HG02981 (cell line): Measurements from ENCODE around the gene PHACTR2.

Experiments
- ATAC-seq: cut with Tn5 transposase; IDR thresholded peaks from one replicate; pipeline ENCODE4 v1.9.1; 2021; ENCODE audit warnings: mild to moderate bottlenecking, moderate library complexity; ENCODE audit not compliant: unreplicated experiment

The PHACTR2 gene

GRCh38 chr6:143802833-143803565, 125.2 kb downstream of the PHACTR2 start:
- ATAC-seq = no peak

GRCh38 chr6:143803769-143804568, 126.2 kb downstream of the PHACTR2 start:
- no peak for ATAC-seq

DNA sequence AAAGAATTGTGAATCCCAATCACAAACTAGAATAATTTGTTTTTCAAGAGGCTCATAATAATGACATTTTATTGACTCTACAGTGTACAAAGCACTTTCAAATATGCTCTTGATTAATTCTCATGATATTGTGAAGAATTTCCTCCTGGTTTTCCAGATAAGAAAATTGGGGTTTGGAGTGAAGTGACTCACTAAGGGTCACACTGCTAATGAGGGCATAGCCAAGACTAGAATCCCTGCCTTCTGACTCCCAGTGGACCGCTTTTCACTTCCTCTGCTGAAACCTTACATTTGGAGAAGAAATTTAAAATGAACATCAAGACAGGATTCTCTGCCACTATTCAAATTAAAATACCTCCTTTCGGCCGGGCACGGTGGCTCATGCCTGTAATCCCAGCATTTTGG, 127.1 kb downstream of the PHACTR2 start:
- ATAC-seq = no peak

- ATAC-seq = no peak
These were observed 128.7 kb downstream of the PHACTR2 start for GRCh38 chr6:143806282-143807102.

DNA sequence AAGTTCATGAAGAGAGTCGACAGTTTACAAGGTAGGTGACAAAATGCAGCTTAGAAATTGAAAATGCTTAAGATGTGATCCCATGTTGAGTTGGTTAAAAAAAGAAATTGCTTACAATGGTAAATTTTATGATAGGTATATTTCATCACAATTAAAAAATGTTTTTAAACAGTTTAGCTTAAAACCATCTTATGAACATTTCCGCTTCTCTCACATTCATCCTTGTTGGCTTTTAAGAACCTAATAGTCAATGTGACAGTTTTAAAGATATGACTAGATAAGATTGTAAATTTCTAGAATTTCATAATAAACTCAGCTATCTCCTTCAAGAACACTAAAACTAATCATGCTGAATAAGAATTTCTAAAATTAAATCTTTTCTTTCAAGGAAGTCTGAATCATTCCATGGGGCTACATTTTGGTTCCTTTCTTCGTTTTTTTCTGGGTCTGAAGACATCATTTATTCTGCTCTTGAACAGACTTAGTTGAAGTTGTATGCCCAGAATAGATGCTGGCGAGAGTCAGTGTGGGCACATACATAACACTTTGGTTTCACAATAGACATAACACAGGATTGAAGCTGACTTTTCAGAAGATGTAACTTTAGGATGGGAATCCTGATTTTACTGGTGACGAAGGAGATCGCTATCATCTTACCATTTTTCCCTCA, 129.5 kb downstream of the PHACTR2 start:
- ATAC-seq = no peak

GRCh38 chr6:143810745-143811144, 133.0 kb downstream of the PHACTR2 start:
- ATAC-seq = no peak

DNA sequence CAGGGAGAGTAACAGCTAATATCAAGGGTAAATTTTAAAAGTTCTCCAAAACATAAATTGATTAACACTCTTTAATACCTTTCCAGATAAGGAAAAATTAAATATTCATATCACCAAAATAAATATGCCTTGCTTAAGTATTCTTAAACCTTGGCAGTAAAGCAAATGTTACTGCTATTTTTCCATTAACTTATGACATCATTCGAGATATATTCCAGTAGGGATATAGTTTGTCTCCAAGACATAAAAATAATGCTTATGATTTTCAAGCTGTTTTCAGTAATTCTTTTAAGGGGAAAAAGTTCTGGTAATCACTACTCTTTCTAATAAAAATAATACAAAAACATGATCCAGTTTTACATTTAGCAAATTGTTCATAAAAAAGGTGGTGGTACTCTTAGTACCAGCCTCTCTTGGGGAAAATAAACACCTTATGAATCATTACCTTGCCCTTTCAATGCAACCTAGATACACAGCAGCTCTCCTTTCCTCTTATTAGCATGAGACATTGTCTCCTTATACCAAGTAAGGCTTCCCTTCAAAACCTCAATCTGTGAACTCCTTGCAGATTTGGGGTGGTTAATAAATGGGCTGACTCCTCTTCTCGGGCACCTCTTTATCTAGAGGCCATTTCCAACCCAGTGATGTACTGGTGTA, 133.9 kb downstream of the PHACTR2 start:
- no peak for ATAC-seq

DNA sequence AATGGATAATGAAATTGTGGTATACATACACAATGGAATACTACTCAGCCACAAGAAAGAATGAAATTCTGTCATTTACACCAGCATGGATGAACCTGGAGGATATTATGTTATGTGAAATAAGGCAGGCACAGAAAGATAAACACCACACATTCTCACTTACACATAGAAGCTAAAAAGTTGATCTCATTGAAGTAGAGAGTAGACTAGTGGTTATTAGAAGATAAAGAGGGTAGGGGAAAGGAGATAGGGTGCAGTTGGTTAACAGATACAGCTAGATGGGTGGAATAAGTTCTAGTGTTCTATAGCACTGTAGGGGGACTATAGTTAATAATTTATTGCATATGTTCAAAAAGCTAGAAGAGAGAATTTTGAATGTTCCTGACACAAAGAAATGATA, 139.9 kb downstream of the PHACTR2 start:
- ATAC-seq = no peak

- ATAC-seq = no peak
These were observed 143.6 kb downstream of the PHACTR2 start for GRCh38 chr6:143821359-143821758.

- ATAC-seq = no peak
These were observed 144.8 kb downstream of the PHACTR2 start for GRCh38 chr6:143822584-143823024.

- ATAC-seq = no peak
These were observed 145.8 kb downstream of the PHACTR2 start for GRCh38 chr6:143823548-143823947.

DNA sequence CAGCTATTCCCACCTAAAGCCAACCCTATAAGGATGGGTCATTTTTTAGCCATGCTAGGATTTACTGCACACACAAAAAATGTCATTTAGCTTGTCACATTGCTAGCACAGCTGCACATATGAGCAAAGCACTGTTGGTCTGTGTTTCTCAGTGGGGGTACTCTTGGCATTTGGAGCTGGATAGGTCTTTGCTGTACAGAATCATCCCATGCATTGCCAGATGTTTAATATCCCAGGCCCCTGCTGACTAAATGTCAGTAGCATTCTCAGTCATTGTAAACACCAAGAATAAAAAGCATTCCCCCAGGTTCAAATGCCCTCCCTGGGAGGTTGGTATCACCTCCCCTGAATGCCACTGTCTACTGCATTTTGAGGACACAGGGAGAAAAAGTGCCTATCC, 150.8 kb downstream of the PHACTR2 start:
- no peak for ATAC-seq

- no peak for ATAC-seq
These were observed 158.4 kb downstream of the PHACTR2 start for GRCh38 chr6:143836150-143836549.

DNA sequence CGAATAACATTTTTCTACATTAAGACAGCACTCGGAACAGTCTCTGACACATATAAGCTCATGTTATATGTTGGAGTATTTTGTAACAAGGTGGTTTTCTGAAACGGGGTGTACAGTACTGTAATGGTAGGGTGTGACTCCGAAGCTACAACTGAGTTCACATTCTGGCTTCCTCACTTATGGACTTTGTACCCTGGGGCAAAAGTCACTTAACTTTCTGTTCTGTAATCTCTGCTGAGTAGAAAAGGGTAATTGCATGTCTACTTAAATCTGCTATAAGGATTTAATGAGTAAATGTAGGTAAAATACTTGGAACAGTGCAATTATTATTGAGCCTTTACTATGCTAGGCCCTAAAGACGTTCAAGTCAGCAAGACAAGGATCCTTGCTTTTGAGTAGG, 160.6 kb downstream of the PHACTR2 start:
- no peak for ATAC-seq

DNA sequence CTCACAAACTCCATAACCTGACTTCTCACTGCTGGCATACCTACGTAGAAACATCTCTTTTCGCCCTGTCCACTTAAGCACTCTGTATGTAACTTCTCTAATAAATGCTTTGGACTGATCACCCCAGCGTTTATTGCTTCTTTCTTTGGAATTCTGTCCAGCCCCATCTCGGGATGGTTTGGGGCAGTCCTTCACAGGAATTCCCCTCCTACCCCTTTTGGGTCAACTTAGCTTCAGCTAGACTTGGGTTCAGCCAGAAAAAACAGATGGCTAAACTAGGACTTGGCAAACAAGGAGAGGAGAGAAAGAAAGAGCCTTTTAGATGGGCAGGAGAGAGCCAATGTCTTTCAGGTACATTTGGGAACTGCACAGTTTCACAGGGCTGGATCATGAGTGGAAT, 161.4 kb downstream of the PHACTR2 start:
- no peak for ATAC-seq

DNA sequence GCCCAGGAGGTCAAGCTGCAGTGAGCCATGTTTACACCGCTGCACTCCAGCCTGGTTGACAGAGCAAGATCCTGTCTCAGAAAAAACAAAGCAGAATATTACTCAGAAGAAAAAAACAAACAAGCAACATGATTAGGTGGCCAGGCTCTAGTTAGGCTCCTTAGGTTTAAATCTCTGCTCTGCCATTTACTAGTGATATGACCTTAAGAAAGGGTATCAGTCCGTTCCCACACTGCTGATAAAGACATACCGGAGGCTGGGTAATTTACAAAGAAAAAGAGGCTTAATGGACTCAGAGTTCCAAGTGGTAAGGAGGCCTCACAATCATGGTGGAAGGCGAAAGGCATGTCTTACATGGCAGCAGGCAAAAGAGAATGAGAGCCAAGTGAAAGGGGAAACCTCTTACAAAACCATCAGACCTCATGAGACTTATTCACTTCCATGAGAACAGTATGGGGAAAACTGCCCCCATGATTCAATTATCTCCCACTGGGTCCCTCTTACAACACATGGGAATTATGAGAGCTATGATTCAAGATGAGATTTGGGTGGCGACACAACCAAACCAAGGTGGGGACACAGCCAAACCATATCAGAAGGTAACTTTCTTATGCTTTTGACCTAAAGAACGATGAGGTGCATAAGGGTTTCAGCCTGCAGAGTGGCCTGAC, 163.0 kb downstream of the PHACTR2 start:
- no peak for ATAC-seq

GRCh38 chr6:143842461-143842901, 164.7 kb downstream of the PHACTR2 start:
- ATAC-seq = no peak

DNA sequence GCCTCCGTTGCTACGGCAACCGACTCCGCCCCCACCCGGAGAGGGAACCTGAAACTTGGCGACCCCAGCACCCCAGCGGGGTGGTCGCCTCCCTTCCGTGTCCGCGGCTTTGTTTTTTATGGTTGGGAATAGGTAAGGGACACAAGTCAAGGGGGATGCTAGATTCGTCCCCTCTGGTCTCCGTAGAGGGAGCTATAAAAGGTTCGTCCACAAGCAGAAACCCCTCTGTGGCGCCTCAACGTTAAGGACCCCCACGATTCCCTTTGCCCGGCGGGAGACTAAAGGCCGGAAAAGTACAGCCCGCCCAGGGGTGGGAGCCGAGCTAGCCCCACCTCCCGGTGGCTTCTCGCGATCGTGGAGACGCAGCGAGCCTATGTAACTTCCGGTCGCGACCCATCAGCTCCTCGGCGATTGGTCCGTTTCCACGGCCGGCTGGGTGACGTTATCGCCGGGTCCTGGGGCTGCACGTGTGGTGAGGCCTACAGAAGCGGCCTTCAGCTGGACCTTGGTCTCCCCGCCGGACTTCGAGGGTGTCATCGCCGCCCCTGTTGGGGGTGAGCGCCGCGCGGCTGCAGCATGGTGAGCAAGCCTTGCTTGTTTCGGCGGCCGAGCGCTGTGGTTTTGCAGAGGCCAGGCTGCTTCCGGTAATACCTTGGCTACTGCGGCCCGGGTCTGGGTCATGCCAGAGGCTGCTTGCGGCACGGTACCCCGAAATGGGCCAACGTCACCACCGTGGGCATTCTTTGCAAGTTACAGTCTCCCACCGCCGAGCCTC, 165.3 kb downstream of the PHACTR2 start, which contains the start of gene LTV1:
Gene LTV1 (plus strand): TSS at position 437 of the 775 bp plus-strand sequence. CDS start 140 bp downstream, at position 577.
- ATAC-seq = peak; percentile 99

- ATAC-seq = peak; percentile 12
These were observed 165.9 kb downstream of the PHACTR2 start for GRCh38 chr6:143843677-143843999.
